Gastroesophageal sphincter (tissue), 2 donors: Measurements from ENCODE around the gene CDK8.

Experiments used
- EP300 ChIP-seq: sonication (generic); formaldehyde crosslinking; IDR thresholded peaks from one replicate; pipeline ENCODE4 v1.6.1; 2017; ENCODE audit warnings: antibody characterized with exemption, mild to moderate bottlenecking
- POLR2A ChIP-seq, 2 donors: fragments of 450-650 bp; IDR thresholded peaks; one replicate each; pipeline ENCODE4 v1.6.1; 2017; ENCODE audit warnings: antibody characterized with exemption in 2 of 2, mild to moderate bottlenecking in 2 of 2, moderate library complexity in 1 of 2

DNA sequence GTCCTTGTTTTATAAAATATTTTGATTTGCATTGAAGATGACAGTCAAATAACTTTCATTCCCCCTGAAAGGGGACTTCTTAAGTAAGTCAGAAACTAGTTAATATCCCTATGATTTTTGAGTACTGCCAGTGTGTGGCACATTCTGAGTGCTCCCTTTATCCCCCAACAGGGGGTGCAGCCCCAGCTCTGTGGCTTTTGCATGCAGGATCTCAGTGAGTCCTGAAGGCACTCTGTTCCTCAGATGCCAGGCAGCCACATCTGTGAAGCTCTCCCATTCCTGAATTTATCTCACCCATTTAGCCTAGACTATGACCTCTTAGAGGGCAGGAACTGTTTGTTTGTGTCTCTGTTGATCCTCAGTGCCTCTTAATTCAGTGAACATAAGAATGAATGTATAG, 123.1 kb downstream of the CDK8 start:
- no peak for TF ChIP-seq EP300
- TF ChIP-seq POLR2A (IDR thresholded peaks at IDR 0.05) = no peak
